IPS-18a (cell line): ENCODE data around the gene ZDBF2.
"Not testable (repeated sequence)": the region's sequence is repeated elsewhere in the genome, so short reads cannot be mapped to it uniquely, and the experiment has no call there.

ENCODE experiments used
- H3K27ac ChIP-seq: one replicate; pipeline ENCODE4 v1.5.1; 2013; ENCODE audit warnings: low read length
- H3K27me3 ChIP-seq: one replicate; pipeline ENCODE4 v1.6.1; 2013; ENCODE audit warnings: mild to moderate bottlenecking, low read length; ENCODE audit not compliant: control insufficient read depth, insufficient read depth
- H3K36me3 ChIP-seq: one replicate; pipeline ENCODE4 v1.6.1; 2013; ENCODE audit warnings: low read depth, low read length; ENCODE audit not compliant: control insufficient read depth
- H3K4me1 ChIP-seq: one replicate; pipeline ENCODE4 v1.6.1; 2013; ENCODE audit warnings: low read depth, low read length; ENCODE audit not compliant: control insufficient read depth
- H3K4me3 ChIP-seq: one replicate; pipeline ENCODE4 v1.5.1; 2013; ENCODE audit warnings: low read length
- H3K9ac ChIP-seq: one replicate; pipeline ENCODE4 v1.6.1; 2013; ENCODE audit warnings: mild to moderate bottlenecking, low read length, moderate library complexity
- H3K9me3 ChIP-seq: one replicate; pipeline ENCODE4 v1.6.1; 2013; ENCODE audit warnings: low read depth, low read length; ENCODE audit not compliant: control insufficient read depth

ZDBF2 gene

GRCh38 chr2:206274434-206275311 lies at the start of gene ZDBF2:
Gene ZDBF2 (plus strand): TSS chr2:206274663. CDS start chr2:206281850, 7,187 bp downstream.
- peak within 1 kb of the TSS; percentile 76 for H3K9ac ChIP-seq
- no peaks in the 10 kb centered on the region for H3K9me3 ChIP-seq
- H3K27ac ChIP-seq: no peak within 1 kb of the TSS
- H3K4me3 ChIP-seq: peak within 1 kb of the TSS; percentile 96
- peaks cover 27% of the 10 kb centered on the region for H3K4me1 ChIP-seq
- no peaks in the 10 kb centered on the region for H3K36me3 ChIP-seq
- peaks cover 14% of the 10 kb centered on the region for H3K27me3 ChIP-seq

- Histone ChIP-seq H3K27ac (no peak overlapping the region), H3K9ac (no peak overlapping the region), H3K4me3 (no peak overlapping the region), H3K36me3 (no peaks in the 10 kb centered on the region), H3K27me3 (no peaks in the 10 kb centered on the region), H3K9me3 (no peaks in the 10 kb centered on the region), H3K4me1 (peaks cover 8% of the 10 kb centered on the region)
Observed at GRCh38 chr2:206225435-206226232, 48.8 kb upstream of the ZDBF2 start.

- not testable (repeated sequence) for H3K27ac ChIP-seq, H3K27me3 ChIP-seq, H3K9ac ChIP-seq, H3K36me3 ChIP-seq, H3K4me3 ChIP-seq, H3K9me3 ChIP-seq
- H3K4me1 ChIP-seq: peaks cover 14% of the 10 kb centered on the region
Observed at GRCh38 chr2:206228636-206229035, 45.8 kb upstream of the ZDBF2 start.

GRCh38 chr2:206229642-206230041 lies 44.8 kb upstream of the ZDBF2 start:
- Histone ChIP-seq H3K27ac (no peak overlapping the region), H3K4me1 (peaks cover 14% of the 10 kb centered on the region), H3K4me3 (no peak overlapping the region), H3K36me3 (no peaks in the 10 kb centered on the region), H3K9me3 (no peaks in the 10 kb centered on the region), H3K27me3 (no peaks in the 10 kb centered on the region), H3K9ac (no peak overlapping the region)

- Histone ChIP-seq H3K4me3 (no peak overlapping the region), H3K36me3 (no peaks in the 10 kb centered on the region), H3K9me3 (no peaks in the 10 kb centered on the region), H3K27ac (no peak overlapping the region), H3K4me1 (peaks cover 14% of the 10 kb centered on the region), H3K9ac (no peak overlapping the region), H3K27me3 (no peaks in the 10 kb centered on the region)
Observed at GRCh38 chr2:206230060-206230762, 44.3 kb upstream of the ZDBF2 start.

- Histone ChIP-seq H3K4me1 (peaks cover 14% of the 10 kb centered on the region), H3K36me3 (no peaks in the 10 kb centered on the region), H3K27me3 (no peaks in the 10 kb centered on the region), H3K4me3 (no peak overlapping the region), H3K9me3 (no peaks in the 10 kb centered on the region), H3K9ac (no peak overlapping the region), H3K27ac (no peak overlapping the region)
Observed at GRCh38 chr2:206231669-206232286, 42.7 kb upstream of the ZDBF2 start.

GRCh38 chr2:206232287-206233035 lies 42.0 kb upstream of the ZDBF2 start:
- Histone ChIP-seq H3K27me3 (no peaks in the 10 kb centered on the region), H3K9ac (no peak overlapping the region), H3K9me3 (peaks cover 1% of the 10 kb centered on the region), H3K36me3 (no peaks in the 10 kb centered on the region), H3K4me3 (no peak overlapping the region), H3K4me1 (peaks cover 14% of the 10 kb centered on the region), H3K27ac (no peak overlapping the region)

GRCh38 chr2:206239157-206239556 lies 35.3 kb upstream of the ZDBF2 start:
- no peak overlapping the region for H3K9ac ChIP-seq
- H3K4me1 ChIP-seq: no peaks in the 10 kb centered on the region
- H3K4me3 ChIP-seq: no peak overlapping the region
- no peaks in the 10 kb centered on the region for H3K27me3 ChIP-seq
- H3K36me3 ChIP-seq: no peaks in the 10 kb centered on the region
- H3K9me3 ChIP-seq: peaks cover 3% of the 10 kb centered on the region
- no peak overlapping the region for H3K27ac ChIP-seq

- Histone ChIP-seq H3K9ac (no peak overlapping the region), H3K36me3 (no peaks in the 10 kb centered on the region), H3K27ac (no peak overlapping the region), H3K4me1 (no peaks in the 10 kb centered on the region), H3K9me3 (peaks cover 3% of the 10 kb centered on the region), H3K4me3 (no peak overlapping the region), H3K27me3 (no peaks in the 10 kb centered on the region)
Observed at GRCh38 chr2:206240327-206240726, 34.1 kb upstream of the ZDBF2 start.

- H3K4me1 ChIP-seq: no peaks in the 10 kb centered on the region
- no peak overlapping the region for H3K27ac ChIP-seq
Observed at GRCh38 chr2:206241736-206242135, 32.7 kb upstream of the ZDBF2 start.

More at GRCh38 chr2:206241736-206242135, 32.7 kb upstream of the ZDBF2 start:
- Histone ChIP-seq H3K36me3 (no peaks in the 10 kb centered on the region), H3K27me3 (no peaks in the 10 kb centered on the region), H3K9me3 (peaks cover 3% of the 10 kb centered on the region), H3K9ac (no peak overlapping the region), H3K4me3 (no peak overlapping the region)
